H9 (cell line): ENCODE data around the gene ORAI3. TPM values are rescaled to one million over a fixed set of nuclear protein-coding genes. Genes with fewer than 3 reads are reported as not detected.

Experiments used
- DNase-seq: peaks from one replicate; pipeline ENCODE4 v3.0.0-alpha.2; 2017
- H2AFZ ChIP-seq: one replicate; pipeline ENCODE4 v1.6.1; 2013; ENCODE audit warnings: mild to moderate bottlenecking, low read length, control low read depth, moderate library complexity
- H2AK5ac ChIP-seq: 2 replicates; pipeline ENCODE4 v1.6.1; 2013; ENCODE audit warnings: low read length, control low read depth, mixed read lengths; ENCODE audit not compliant: insufficient read length
- H2BK120ac ChIP-seq: one replicate; pipeline ENCODE4 v1.6.1; 2013; ENCODE audit warnings: low read depth, mild to moderate bottlenecking, low read length, control low read depth, inconsistent platforms; ENCODE audit not compliant: poor library complexity, severe bottlenecking
- H2BK12ac ChIP-seq: 2 replicates; pipeline ENCODE4 v1.6.1; 2013; ENCODE audit warnings: low read length, control low read depth, mixed read lengths, low read depth; ENCODE audit not compliant: insufficient read length
- H2BK15ac ChIP-seq: 2 replicates; pipeline ENCODE4 v1.6.1; 2013; ENCODE audit warnings: low read depth, low read length, control low read depth
- H2BK20ac ChIP-seq: one replicate; pipeline ENCODE4 v1.6.1; 2013; ENCODE audit warnings: low read depth, mild to moderate bottlenecking, low read length, control low read depth, inconsistent platforms; ENCODE audit not compliant: poor library complexity, severe bottlenecking
- H2BK5ac ChIP-seq: 2 replicates; pipeline ENCODE4 v1.6.1; 2013; ENCODE audit warnings: low read length, control low read depth, mixed read lengths; ENCODE audit not compliant: insufficient read length
- H3K14ac ChIP-seq: 2 replicates; pipeline ENCODE4 v1.6.1; 2013; ENCODE audit warnings: low read length, control low read depth; ENCODE audit not compliant: insufficient read depth
- H3K18ac ChIP-seq: 2 replicates; pipeline ENCODE4 v1.6.1; 2013; ENCODE audit warnings: low read depth, mild to moderate bottlenecking, mixed read lengths, low read length, control low read depth; ENCODE audit not compliant: insufficient read length
- H3K23ac ChIP-seq: 2 replicates; pipeline ENCODE4 v1.6.1; 2013; ENCODE audit warnings: low read length, control low read depth, mixed read lengths, low read depth; ENCODE audit not compliant: insufficient read length
- H3K23me2 ChIP-seq: 2 replicates; pipeline ENCODE4 v1.6.1; 2013; ENCODE audit warnings: low read depth, mild to moderate bottlenecking, mixed read lengths, low read length, control low read depth; ENCODE audit not compliant: insufficient read length, poor library complexity, severe bottlenecking
- H3K27ac ChIP-seq: 2 replicates; pipeline ENCODE4 v1.5.1; 2013; ENCODE audit warnings: low read length, control low read depth, mixed read lengths, low read depth; ENCODE audit not compliant: insufficient read length
- H3K27me3 ChIP-seq: 2 replicates; pipeline ENCODE4 v1.6.1; 2013; ENCODE audit warnings: low read length, control low read depth, inconsistent platforms; ENCODE audit not compliant: insufficient read depth
- H3K4ac ChIP-seq: 2 replicates; pipeline ENCODE4 v1.6.1; 2013; ENCODE audit warnings: low read depth, mild to moderate bottlenecking, control low read depth, inconsistent platforms, low read length, moderate library complexity
- H3K4me1 ChIP-seq: 2 replicates; pipeline ENCODE4 v1.6.1; 2013; ENCODE audit warnings: low read length, control low read depth, inconsistent platforms; ENCODE audit not compliant: insufficient read depth
- H3K4me2 ChIP-seq: 2 replicates; pipeline ENCODE4 v1.6.1; 2013; ENCODE audit warnings: low read length, control low read depth, mixed read lengths; ENCODE audit not compliant: insufficient read length, insufficient read depth
- H3K56ac ChIP-seq: 2 replicates; pipeline ENCODE4 v1.6.1; 2013; ENCODE audit warnings: low read depth, mild to moderate bottlenecking, mixed read lengths, low read length, control low read depth; ENCODE audit not compliant: insufficient read length
- H3K79me1 ChIP-seq: 2 replicates; pipeline ENCODE4 v1.6.1; 2013; ENCODE audit warnings: low read depth, mild to moderate bottlenecking, moderate library complexity, low read length, control low read depth, inconsistent platforms; ENCODE audit not compliant: insufficient read depth, poor library complexity, severe bottlenecking
- H3K79me2 ChIP-seq: 2 replicates; pipeline ENCODE4 v1.6.1; 2013; ENCODE audit warnings: low read length, control low read depth, inconsistent platforms; ENCODE audit not compliant: insufficient read depth
- H3K9ac ChIP-seq: 2 replicates; pipeline ENCODE4 v1.6.1; 2013; ENCODE audit warnings: low read length, control low read depth, mixed read lengths; ENCODE audit not compliant: insufficient read length; ENCODE audit errors: extremely low read depth
- H3K9me3 ChIP-seq: one replicate; pipeline ENCODE4 v1.6.1; 2013; ENCODE audit warnings: low read depth, low read length, inconsistent platforms; ENCODE audit not compliant: control insufficient read depth
- H3T11ph ChIP-seq: one replicate; pipeline ENCODE4 v1.6.1; 2013; ENCODE audit warnings: mild to moderate bottlenecking, low read length, control low read depth, inconsistent platforms
- H4K20me1 ChIP-seq: one replicate; pipeline ENCODE4 v1.6.1; 2013; ENCODE audit not compliant: control insufficient read depth, insufficient read length, insufficient read depth
- H4K5ac ChIP-seq: 2 replicates; pipeline ENCODE4 v1.6.1; 2013; ENCODE audit warnings: low read depth, mild to moderate bottlenecking, mixed read lengths, low read length, control low read depth; ENCODE audit not compliant: insufficient read length
- H4K8ac ChIP-seq: replicated peaks from 2 replicates; pipeline ENCODE4 v1.6.1; 2013; ENCODE audit warnings: low read length, control low read depth, mixed read lengths, low read depth; ENCODE audit not compliant: insufficient read length
- H4K91ac ChIP-seq: 2 replicates; pipeline ENCODE4 v1.6.1; 2013; ENCODE audit warnings: low read depth, mild to moderate bottlenecking, moderate library complexity, mixed read lengths, low read length, control low read depth; ENCODE audit not compliant: insufficient read length
- H3K27ac Mint-ChIP-seq, 3 experiments: 2 replicates in 2 of 3; 3 replicates in 1 of 3; pipeline ENCODE4 v1.8.0; 2020 to 2021; ENCODE audit warnings: mixed read lengths in 3 of 3, mild to moderate bottlenecking in 1 of 3, moderate library complexity in 1 of 3
- H3K27me3 Mint-ChIP-seq: 2 replicates; pipeline ENCODE4 v1.8.0; 2021; ENCODE audit warnings: low read depth, mild to moderate bottlenecking, moderate library complexity, mixed read lengths
- H3K36me3 Mint-ChIP-seq, 3 experiments: 2 replicates in 2 of 3; 3 replicates in 1 of 3; pipeline ENCODE4 v1.8.0; 2020 to 2021; ENCODE audit warnings: low read depth in 3 of 3, mixed read lengths in 3 of 3; ENCODE audit not compliant: insufficient read depth in 1 of 3
- H3K4me1 Mint-ChIP-seq, 2 experiments: 2 replicates each; pipeline ENCODE4 v1.8.0; 2020; ENCODE audit warnings: mixed read lengths in 2 of 2
- H3K4me3 Mint-ChIP-seq, 2 experiments: 2 replicates in 1 of 2; 3 replicates in 1 of 2; pipeline ENCODE4 v1.8.0; 2020 to 2021; ENCODE audit warnings: mild to moderate bottlenecking in 2 of 2, mixed read lengths in 2 of 2, moderate library complexity in 1 of 2
- H3K9me3 Mint-ChIP-seq, 2 experiments: 2 replicates in 1 of 2; 3 replicates in 1 of 2; pipeline ENCODE4 v1.8.0; 2020; ENCODE audit warnings: mild to moderate bottlenecking in 2 of 2, mixed read lengths in 2 of 2, moderate library complexity in 1 of 2
- CTCF ChIP-seq: fragments of 200-600 bp; sonication (generic); conservative IDR thresholded peaks from 3 replicates; pipeline ENCODE4 v1.8.0; 2021; ENCODE audit warnings: antibody characterized with exemption, mild to moderate bottlenecking
- WGBS: extraction: QIAGEN DNeasy Blood & Tissue Kit; methylation state at CpG from one replicate; pipeline ENCODE4 v1.1.7; 2013; ENCODE audit warnings: missing lambda C conversion rate, low lambda C conversion rate, mixed read lengths; ENCODE audit not compliant: insufficient read length; ENCODE audit errors: extremely low coverage; 5-methylcytosine and 5-hydroxymethylcytosine counted together
- total RNA-seq: library from RNA; stranded (reverse); gene quantifications from 2 replicates; pipeline ENCODE4 v1.2.1, GENCODE V29; 2021

The ORAI3 gene
- total RNA-seq, 1 experiment from 2014 or later: 6.9 TPM

GRCh38 chr16:30980434-30980833, 31.6 kb downstream of the ORAI3 start:
- no CpG with 5 or more reads among the region's 29 CpGs for WGBS

More at GRCh38 chr16:30980434-30980833, 31.6 kb downstream of the ORAI3 start:
- H3K14ac ChIP-seq: no peak overlapping the region
- H3K18ac ChIP-seq: no peak overlapping the region
- H3K4me3 Mint-ChIP-seq: no peak overlapping the region
- H3K27ac ChIP-seq: no peak overlapping the region
- H3K79me2 ChIP-seq: no peaks in the 10 kb centered on the region
- no peaks in the 10 kb centered on the region; a peak in 1 of 5 replicates for H3K9me3 Mint-ChIP-seq
- no peak overlapping the region for H3K56ac ChIP-seq
- H3K9ac ChIP-seq: no peak overlapping the region
- H2BK120ac ChIP-seq: no peak overlapping the region
- no peak overlapping the region for H3K27ac Mint-ChIP-seq
- H4K91ac ChIP-seq: no peak overlapping the region
- no peak overlapping the region for H3K23ac ChIP-seq
- H2BK12ac ChIP-seq: no peak overlapping the region
- H2AFZ ChIP-seq: no peak overlapping the region
- H3K4me2 ChIP-seq: no peak overlapping the region
- no peak overlapping the region for H3K4ac ChIP-seq
- H3K79me1 ChIP-seq: no peaks in the 10 kb centered on the region
- no peaks in the 10 kb centered on the region for H3K27me3 ChIP-seq
- H2BK20ac ChIP-seq: no peak overlapping the region
- H2BK15ac ChIP-seq: no peak overlapping the region
- H4K8ac ChIP-seq: no peak overlapping the region
- no peaks in the 10 kb centered on the region for H3K9me3 ChIP-seq
- peaks cover 3% of the 10 kb centered on the region in 2 experiments for H3K4me1 Mint-ChIP-seq
- H3K4me1 ChIP-seq: no peaks in the 10 kb centered on the region
- peaks cover 37 to 67% (median 66%) of the 10 kb centered on the region in 3 experiments for H3K36me3 Mint-ChIP-seq
- DNase-seq: no peak
- no peak overlapping the region for H4K5ac ChIP-seq
- H4K20me1 ChIP-seq: no peaks in the 10 kb centered on the region
- no peaks in the 10 kb centered on the region for H3K23me2 ChIP-seq
- H2AK5ac ChIP-seq: no peak overlapping the region
- no peak for TF ChIP-seq CTCF
- H3T11ph ChIP-seq: no peak overlapping the region
- H3K27me3 Mint-ChIP-seq: no peaks in the 10 kb centered on the region; the same call in 1 of the 2 replicates
- H2BK5ac ChIP-seq: no peak overlapping the region
